ENCODE data around the gene C12orf75.
"Not testable (repeated sequence)": the region's sequence is repeated elsewhere in the genome, so short reads cannot be mapped to it uniquely, and the experiment has no call there.

Gene C12orf75

DNA sequence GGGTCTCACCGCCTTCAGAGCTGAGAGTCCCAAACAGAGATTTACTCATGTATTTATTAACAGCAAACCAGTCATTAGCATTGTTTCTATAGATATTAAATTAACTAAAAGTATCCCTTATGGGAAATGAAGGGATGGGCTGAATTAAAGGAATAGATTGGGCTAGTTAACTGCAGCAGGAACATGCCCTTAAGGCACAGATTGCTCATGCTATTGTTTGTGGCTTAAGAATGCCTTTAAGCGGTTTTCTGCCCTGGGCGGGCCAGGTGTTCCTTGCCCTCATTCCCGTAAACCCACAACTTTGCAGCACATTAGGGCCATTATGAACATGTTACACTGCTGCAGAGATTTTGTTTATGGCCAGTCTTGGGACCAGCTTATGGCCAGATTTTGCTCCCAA lies 21.7 kb upstream of the C12orf75 start:
- H3K27ac ChIP-seq, result peak overlapping the region; percentile 57 to 58
- H3K4me3 ChIP-seq; H3K36me3 ChIP-seq; intact Hi-C loops (cut with DNase I; ENCODE audit: low total_unique reads); H3K9me3 ChIP-seq; H3K27me3 ChIP-seq; DNase-seq: not testable (repeated sequence)
- H3K4me1 ChIP-seq, result peaks cover 0 to 40% (median 21%) of the 10 kb centered on the region in 4 donors

- H3K4me1 ChIP-seq, result peaks cover 0 to 40% (median 21%) of the 10 kb centered on the region in 4 donors
- H3K9me3 ChIP-seq; H3K36me3 ChIP-seq; H3K27me3 ChIP-seq; DNase-seq; intact Hi-C loops (cut with DNase I; ENCODE audit: low total_unique reads); H3K4me3 ChIP-seq; H3K27ac ChIP-seq: not testable (repeated sequence)
Observed at GRCh38 chr12:105309384-105309783, 21.1 kb upstream of the C12orf75 start.

- Histone ChIP-seq H3K4me1 (peaks cover 0 to 40% (median 21%) of the 10 kb centered on the region in 4 donors), H3K27ac (peak overlapping the region; percentile 23 to 27)
- intact Hi-C loops (cut with DNase I; ENCODE audit: low total_unique reads); H3K9me3 ChIP-seq; DNase-seq; H3K36me3 ChIP-seq; H3K4me3 ChIP-seq; H3K27me3 ChIP-seq: not testable (repeated sequence)
Observed at GRCh38 chr12:105310476-105311085, 19.9 kb upstream of the C12orf75 start.

GRCh38 chr12:105311936-105312335 lies 18.6 kb upstream of the C12orf75 start:
- H3K27ac ChIP-seq, result peak overlapping the region; percentile 23 to 27
- peaks cover 0 to 39% (median 21%) of the 10 kb centered on the region in 4 donors for H3K4me1 ChIP-seq
- H3K27me3 ChIP-seq; DNase-seq; H3K36me3 ChIP-seq; H3K9me3 ChIP-seq; intact Hi-C loops (cut with DNase I; ENCODE audit: low total_unique reads); H3K4me3 ChIP-seq: not testable (repeated sequence)

DNA sequence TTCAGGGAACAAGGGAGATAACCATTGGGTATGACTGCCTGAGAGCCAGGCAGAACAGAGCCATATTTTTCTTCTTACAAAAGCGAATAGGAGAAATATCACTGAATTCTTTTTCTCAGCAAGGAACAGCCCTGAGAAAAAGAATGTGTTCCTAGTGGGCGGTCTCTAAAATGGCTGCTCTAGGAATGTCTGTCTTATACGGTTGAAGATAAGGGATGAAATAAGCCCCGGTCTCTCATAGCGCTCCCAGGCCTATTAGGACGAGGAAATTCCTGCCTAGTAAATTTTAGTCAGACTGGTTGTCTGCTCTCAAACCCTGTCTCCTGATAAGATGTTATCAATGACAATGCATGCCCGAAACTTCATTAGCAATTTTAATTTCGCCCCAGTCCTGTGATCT lies 16.7 kb upstream of the C12orf75 start:
- H3K27ac ChIP-seq; H3K4me3 ChIP-seq; H3K27me3 ChIP-seq; H3K9me3 ChIP-seq; DNase-seq; intact Hi-C loops (cut with DNase I; ENCODE audit: low total_unique reads); H3K36me3 ChIP-seq: not testable (repeated sequence)
- peaks cover 0 to 23% (median 15%) of the 10 kb centered on the region in 4 donors for H3K4me1 ChIP-seq

DNA sequence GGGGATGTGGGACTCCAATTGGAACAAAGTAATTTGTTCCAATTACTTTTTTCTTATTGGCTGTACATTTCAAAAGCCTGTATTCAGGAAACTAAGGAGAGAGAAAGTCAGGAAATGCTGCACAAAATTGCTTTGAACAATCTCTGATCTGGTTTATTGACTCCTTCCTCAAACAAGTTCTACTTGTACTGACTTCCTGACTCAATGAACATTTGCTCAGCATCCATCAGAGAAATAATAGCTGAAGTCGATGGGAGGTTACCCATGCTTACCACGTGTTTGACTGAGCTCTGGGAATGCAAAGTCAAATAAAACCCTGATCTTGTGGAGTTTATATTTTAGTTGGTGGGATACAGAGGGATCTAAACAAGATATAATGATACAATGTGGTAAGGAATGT lies 15.4 kb upstream of the C12orf75 start:
- Histone ChIP-seq H3K4me1 (peaks cover 0 to 22% (median 15%) of the 10 kb centered on the region in 4 donors), H3K4me3 (no peak overlapping the region), H3K27ac (no peak overlapping the region), H3K36me3 (no peaks in the 10 kb centered on the region), H3K27me3 (no peaks in the 10 kb centered on the region), H3K9me3 (no peaks in the 10 kb centered on the region)
- TF ChIP-seq, protein P1, sequence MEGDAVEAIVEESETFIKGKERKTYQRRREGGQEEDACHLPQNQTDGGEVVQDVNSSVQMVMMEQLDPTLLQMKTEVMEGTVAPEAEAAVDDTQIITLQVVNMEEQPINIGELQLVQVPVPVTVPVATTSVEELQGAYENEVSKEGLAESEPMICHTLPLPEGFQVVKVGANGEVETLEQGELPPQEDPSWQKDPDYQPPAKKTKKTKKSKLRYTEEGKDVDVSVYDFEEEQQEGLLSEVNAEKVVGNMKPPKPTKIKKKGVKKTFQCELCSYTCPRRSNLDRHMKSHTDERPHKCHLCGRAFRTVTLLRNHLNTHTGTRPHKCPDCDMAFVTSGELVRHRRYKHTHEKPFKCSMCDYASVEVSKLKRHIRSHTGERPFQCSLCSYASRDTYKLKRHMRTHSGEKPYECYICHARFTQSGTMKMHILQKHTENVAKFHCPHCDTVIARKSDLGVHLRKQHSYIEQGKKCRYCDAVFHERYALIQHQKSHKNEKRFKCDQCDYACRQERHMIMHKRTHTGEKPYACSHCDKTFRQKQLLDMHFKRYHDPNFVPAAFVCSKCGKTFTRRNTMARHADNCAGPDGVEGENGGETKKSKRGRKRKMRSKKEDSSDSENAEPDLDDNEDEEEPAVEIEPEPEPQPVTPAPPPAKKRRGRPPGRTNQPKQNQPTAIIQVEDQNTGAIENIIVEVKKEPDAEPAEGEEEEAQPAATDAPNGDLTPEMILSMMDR (IDR thresholded peaks at IDR 0.05), result no peak
- DNase-seq, result no peak
- intact Hi-C loops (cut with DNase I; ENCODE audit: low total_unique reads), result no loop called here

GRCh38 chr12:105315726-105316125 lies 14.8 kb upstream of the C12orf75 start:
- peaks cover 0 to 16% (median 9%) of the 10 kb centered on the region in 4 donors for H3K4me1 ChIP-seq
- TF ChIP-seq, protein P1 (IDR thresholded peaks at IDR 0.05), result no peak
- intact Hi-C loops (cut with DNase I; ENCODE audit: low total_unique reads), result no loop called here
- H3K9me3 ChIP-seq, result no peaks in the 10 kb centered on the region
- H3K27ac ChIP-seq, result no peak overlapping the region
- no peak for DNase-seq
- no peak overlapping the region for H3K4me3 ChIP-seq
- no peaks in the 10 kb centered on the region for H3K36me3 ChIP-seq
- H3K27me3 ChIP-seq, result no peaks in the 10 kb centered on the region

GRCh38 chr12:105316931-105317852 lies 13.3 kb upstream of the C12orf75 start:
- H3K4me3 ChIP-seq, result no peak overlapping the region
- H3K9me3 ChIP-seq, result no peaks in the 10 kb centered on the region
- DNase-seq, result no peak
- peaks cover 0 to 2% (median 0%) of the 10 kb centered on the region in 4 donors for H3K4me1 ChIP-seq
- no peak overlapping the region for H3K27ac ChIP-seq
- intact Hi-C loops (cut with DNase I; ENCODE audit: low total_unique reads), result no loop called here
- H3K36me3 ChIP-seq, result no peaks in the 10 kb centered on the region
- H3K27me3 ChIP-seq, result no peaks in the 10 kb centered on the region
- TF ChIP-seq, protein P1 (IDR thresholded peaks at IDR 0.05), result no peak

Measured in tibial artery (tissue), 4 donors.